Forelimb muscle (tissue), 1 donor: Measurements from ENCODE around the gene HJURP. TPM values are rescaled to one million over a fixed set of nuclear protein-coding genes. Genes with fewer than 3 reads are reported as not detected.

Source experiments
- DNase-seq: peaks from one replicate; pipeline ENCODE4 v3.0.0-alpha.2; 2013; ENCODE audit warnings: low read depth
- polyA plus RNA-seq: library from polyadenylated mRNA; unstranded; fragments of 120-200 nt; gene quantifications from one replicate; pipeline ENCODE4 v1.2.1, GENCODE V29; 2013; ENCODE audit not compliant: insufficient read length

The HJURP gene
- polyA plus RNA-seq, 1 donor, result 10.0 TPM

DNA sequence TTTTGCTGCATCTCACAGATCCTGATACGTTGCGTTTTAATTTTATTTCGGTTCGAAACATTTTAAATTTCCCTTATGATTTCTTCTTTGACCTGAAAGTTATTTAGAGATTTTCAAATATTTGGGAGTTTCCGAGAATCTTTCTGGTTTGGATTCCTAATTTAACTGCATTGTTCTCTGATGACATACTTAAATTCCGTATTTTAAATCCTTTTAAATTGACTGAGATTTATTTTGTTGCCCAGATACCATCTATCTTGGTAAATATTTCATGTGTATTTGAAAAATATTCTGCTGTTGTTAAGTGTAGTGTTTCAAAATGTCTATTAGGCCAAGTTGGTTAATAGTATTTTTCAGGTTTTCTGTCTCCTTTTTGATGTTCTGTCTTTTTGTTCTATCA is 38.5 kb downstream of the HJURP start:
- no peak for DNase-seq

DNA sequence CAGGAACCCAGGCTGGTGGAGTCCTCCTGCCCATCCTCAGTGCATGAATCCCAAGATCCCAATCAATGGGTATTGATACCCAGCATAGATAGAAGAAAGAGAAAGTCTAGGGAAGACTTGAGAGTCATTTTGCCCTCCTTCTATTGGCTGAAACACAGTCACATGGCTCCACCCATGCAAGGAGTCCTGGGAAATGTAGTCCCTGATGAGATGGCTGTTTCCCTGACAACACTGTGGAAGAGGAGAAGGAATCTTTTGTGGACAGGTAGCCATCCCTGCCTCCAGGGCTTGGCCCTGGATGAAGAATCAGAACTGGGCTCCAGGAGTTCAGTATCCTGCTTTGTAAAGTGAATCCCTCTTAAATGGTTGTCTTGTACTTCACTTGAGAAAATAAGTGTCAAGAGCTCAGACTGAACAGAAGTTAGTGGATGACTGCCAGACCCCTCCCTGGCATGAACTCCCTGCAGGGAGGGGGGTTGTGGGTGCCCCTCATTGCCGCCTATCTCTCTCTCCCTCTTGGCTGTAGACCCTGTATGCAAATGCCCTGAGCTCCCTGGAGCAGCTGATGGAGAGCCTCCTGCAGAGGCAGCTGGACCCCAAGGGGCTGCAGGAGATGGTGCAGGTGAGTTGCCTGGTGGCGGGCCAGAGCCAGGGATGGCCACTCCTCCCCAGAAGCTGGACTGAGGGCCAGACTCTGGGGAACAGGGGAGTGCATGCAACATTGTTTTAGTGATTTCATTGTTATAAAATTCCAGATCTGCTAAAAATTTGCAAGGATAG is 40.1 kb downstream of the HJURP start:
- no peak for DNase-seq

DNA sequence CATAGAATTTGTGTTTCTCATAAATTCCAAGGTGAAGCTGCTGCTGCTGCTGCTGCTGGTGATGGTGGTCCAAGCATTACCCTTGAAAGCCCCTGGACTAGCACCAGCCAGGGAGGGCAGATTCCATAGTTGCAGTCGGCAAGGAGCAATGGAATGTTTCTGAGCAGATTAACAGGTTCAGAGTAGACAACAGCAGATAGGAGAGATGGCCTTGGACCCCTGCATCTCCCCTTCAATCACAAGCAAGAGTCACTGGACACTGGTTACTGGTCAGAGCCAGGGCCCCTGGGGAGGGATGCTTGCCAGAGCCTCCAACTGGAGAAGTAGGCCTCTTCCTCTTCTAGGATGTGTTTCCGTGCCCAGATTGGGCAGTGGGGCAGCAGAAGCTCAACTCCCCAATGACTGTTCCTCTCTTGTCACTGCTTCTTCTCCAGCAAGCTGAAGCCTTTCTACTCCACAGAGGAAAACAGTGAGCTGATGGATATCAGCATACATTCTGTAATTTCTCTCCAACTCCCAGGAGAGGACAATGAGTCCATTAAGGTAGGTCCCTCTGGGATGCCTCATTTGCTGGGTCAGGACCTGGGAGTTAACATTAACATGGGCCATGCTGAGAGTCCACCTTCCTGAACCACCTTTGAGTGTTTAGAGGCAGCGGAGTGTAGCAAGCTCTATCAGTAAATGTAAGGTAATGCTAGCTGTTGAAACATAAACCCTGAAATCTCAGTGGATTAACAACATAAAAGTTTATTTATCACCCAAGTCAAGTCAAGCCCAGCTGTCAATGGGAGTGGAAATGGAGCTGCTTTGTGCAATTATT is 40.9 kb downstream of the HJURP start:
- DNase-seq, result no peak

DNA sequence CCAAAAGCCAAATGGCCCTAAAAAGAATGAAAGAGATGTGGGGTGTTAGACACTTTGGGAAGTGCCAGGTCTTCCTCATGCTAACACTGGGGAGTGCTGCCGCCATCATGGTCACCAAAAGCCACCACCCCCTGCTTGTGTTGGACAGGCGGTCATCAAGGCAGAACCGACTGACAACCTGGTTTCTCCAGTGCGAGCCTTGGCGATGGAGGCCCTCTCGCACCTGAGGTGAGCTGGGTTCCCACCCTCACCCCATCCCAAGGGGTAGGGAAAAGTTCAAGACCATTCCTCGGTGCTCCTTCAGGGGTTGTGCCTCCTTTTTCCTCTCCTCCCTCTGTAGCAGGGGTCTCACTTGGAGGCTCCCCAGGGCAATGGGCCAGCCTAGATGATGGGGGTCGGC is 42.6 kb downstream of the HJURP start:
- DNase-seq, result no peak

DNA sequence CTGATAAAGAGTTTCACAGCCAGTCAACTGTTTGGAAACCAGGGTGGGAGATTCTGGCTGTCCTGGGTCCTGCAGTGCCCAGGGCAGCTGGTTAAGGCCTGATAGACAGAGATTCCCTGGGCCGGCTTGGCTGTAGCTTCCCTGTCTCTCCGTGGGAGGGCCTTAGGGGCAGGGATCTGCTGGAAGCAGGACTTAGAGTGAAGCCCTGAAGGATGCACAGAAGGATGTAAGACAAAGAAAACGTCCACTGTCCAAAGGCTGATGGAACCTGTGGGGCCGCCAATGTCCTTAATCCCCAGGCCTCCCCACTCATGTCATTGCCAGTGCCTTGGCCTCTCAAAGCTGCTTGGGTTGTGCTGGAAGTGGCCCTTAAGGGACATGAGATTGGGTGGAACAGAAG is 43.2 kb downstream of the HJURP start:
- DNase-seq, result no peak

DNA sequence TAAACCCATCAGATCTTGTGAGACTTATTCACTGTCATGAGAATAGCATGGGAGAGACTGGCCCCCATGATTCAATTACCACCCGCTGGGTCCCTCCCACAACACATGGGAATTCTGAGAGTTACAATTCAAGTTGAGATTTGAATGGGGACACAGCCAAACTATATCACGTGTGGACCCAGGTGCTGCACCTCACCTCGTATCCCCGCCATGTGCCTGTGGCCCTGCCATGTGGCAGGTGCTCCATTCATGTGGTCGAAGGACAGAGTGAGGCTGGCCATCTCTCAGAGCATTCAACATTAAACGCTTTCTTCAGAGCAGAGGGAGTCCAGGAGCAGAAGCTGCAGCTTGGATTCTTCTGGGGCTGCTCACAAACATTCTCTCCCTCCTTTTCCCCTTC is 44.0 kb downstream of the HJURP start:
- no peak for DNase-seq

DNA sequence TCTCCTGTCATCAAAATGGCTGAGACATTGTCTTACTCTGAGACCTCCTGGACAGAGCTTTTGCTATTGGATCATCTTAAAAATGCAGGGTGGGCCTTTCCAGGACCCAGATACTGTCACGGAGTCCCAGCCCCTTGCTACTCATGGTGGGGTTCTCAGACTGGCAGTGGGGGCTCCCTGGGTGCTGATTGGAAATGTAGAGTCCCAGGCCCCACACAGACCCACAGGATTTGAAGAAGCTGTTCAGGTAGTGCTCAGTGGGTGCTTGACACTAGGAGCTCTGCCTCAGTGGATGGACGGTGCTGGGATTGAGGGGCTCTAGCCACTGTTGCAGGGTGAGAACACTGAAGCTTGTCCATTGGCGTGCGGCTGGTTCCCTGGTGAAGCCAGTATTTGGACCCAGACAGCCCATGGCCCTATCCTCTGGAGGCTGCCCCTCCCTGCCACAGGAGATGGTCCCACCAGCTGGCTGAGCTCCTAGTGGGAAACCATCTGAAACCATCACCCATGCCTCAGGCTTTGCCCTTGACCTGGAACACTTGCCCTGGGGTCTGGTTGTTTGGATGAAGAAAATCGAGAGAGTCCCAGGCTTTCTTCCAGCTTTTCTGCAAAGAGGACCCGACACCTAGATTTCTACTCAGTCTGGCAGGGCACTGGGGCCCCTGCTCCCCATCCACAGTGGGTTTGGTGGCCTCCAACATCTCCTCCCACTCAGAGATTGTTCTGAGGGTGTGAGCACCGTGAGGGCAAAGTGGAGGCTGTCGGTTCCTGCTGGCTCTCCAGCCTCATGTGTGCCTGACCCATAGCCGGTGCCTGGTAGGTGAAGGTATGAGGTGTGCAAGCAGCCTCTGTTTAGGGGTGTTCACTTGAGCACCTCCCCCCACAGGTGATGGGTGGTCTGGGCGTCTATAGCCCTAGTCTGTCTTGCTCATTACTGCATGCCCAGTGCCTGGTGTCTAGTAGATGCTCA is 46.1 kb downstream of the HJURP start:
- no peak for DNase-seq

DNA sequence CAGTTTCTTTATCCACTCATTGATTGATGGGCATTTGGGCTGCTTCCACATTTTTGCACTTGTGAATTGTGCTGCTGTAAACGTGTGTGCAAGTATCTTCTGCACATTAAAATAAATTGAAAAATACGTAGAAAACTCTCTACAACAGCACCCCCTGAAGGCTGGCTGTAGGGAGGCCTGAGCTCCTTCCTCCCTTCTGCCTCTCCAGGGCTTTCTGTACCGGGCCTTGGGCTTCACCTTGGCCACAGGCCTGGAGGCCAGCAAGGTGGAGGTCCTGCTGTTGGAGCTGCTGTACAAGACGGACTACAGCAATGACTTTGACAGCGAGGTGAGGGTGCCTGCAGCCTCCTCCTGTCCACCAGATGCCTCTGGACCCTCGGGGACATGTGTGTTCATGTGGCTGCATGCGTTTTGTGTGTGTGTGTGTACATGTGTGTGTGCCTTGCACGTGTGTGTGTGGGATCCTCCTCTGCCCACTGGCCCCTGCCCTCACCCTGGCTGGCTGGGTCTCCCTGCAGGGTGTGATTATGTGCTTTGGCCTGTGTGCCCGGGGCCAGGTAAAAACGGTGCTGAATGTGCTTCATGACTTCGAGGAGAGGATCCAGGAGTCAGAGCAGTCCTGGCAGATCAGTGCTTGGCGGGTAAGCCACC is 47.0 kb downstream of the HJURP start:
- DNase-seq, result no peak

DNA sequence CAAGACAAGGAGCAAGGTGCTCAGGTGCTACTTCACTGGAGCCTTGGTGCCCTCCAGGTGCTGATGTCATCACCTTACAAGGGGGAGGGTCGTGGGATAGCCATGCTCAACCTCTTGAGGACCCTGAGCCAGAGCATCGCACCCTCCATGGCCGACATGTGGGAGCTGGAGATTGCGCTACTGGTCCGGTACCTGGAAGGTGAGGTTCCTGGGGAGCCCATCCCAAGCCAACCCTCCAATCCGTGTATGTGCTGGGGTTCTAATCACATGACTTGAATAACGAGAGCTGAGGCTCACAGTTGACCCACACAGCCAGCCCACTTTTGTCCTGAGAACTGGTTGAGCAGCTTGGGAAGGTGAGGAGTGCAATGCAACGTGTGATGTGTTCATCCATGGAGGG is 50.3 kb downstream of the HJURP start:
- no peak for DNase-seq

DNA sequence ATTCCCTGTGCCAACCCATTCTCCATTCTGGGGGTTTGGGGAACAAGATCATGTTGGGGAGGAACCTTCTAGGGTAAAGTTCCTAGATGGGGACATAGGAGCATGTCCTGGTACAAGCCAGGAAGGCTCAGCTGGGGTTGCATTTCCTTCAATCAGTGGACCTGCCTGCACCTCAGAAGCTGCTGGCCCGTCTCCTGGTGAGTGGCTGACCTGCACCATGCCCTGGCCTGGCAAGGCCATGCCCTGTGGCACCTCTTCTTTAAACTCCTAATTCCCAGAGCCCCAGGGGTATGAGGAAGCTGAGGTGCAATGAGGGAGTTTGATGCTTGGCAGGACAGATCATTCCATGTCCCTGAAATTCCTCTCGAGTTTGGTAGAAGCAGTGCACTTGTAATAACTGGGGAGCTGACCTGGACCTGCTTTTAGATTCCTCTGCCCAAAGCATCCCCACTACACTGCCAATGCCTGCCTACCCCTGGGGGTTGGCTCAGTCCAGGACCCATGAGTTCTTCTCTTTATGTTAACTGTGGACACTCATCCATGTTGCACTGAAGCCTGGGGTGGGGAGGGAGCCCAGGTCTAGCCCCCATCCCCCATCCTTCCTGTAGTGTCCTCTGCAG is 50.9 kb downstream of the HJURP start:
- DNase-seq, result no peak

DNA sequence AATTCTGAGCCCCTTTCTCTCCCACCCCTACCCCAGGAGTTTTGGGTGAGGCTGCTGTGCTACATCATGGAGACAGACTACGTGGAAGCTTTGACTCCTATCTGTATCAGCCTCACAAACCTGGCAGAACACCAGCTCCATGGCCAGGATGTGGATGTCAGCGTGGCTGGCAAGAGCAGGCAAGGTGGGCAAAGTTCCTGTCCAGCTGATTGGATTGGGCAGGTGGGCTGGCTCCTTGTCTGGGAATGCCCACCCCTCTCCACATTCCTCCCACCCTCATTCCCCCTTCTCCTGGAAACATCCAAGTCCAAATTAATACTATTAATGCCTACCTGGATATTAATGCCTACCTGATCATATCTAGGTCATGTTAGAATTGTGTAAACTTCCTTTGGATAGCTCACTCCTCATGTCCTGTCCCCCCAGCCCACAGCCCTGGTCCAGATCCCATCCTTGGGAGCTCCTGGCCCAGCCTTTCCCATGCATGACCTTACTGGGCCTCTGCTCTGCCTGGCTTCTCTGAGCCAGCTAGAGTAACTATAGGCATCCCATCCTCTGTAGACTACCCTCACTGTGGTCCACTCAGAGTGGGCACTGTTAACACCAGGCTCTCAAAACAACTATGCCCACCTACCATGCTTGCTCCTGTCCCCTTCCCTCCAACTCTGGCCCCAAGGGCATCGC is 52.1 kb downstream of the HJURP start:
- no peak for DNase-seq

DNA sequence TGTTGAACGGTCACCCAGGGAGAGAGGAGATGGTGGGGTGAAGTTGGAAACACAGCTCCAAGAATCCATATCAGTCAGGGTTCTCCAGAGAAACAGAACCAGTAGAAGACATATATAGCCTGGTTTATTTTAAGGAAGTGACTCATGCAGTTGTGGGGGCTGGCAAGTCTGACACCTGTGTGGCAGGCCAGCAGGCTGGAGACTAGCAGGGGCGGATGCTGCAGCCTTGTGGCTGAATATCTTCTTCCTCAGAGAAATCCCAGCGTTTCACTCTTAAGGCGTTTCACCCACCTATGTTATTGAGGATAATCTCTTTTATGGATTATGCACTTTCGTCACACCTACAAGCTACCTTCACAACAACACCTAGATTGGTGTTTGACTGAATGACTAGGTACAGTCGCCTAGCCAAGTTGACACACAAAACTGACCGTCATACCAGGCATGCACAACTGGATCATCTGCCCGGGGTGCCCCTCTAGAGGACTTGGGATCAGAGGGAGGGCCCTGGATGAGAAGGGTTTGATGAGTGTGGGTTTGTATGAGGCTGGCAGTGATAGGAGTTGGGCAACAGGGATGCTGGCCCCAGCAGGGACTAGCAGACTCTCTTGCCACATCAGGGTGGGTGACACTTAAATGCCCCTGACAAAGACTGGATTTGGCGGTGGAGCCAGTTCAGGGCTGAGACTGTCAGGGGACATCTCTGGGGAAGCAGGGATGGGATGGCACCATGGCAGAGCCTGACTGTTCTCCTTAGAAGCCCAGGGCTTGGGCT is 52.8 kb downstream of the HJURP start:
- DNase-seq, result no peak

DNA sequence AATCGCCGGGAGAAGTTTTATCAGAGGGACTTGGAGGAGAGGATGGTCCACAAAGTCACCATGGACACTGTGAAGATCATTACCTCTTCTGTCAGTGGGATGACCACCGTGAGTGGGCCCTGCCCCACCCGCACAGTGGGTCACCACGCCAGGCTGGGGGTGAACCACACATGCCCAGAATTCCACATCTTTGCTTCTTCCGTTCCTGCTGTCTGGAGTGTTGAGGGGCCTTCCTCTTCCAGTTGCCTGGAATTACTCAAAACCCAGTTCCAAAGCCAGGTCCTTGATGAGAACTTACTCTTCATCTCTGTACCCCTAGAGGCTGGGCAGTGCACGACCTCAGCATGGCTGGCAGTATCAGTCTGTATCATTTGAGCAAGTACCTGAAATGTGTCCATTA is 54.1 kb downstream of the HJURP start:
- no peak for DNase-seq

DNA sequence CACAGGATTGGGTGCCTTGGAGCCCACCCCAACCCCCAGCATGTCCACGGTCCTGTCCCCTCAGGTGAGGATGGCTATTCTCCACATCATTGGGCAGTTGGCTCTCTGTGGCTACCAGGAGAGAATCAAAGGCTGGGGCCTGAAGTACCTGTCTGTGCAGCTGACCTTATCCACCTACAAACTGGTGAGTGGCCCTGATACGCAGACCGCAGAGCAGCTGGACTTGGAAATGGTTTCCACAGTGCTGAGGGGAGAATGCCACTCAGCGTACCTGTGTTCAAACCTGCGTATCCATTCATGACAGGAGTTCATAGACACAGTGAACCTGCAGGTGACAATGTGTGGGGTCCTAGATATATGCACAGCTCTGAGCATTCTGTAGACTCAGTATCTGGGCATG is 54.6 kb downstream of the HJURP start:
- DNase-seq, result no peak

DNA sequence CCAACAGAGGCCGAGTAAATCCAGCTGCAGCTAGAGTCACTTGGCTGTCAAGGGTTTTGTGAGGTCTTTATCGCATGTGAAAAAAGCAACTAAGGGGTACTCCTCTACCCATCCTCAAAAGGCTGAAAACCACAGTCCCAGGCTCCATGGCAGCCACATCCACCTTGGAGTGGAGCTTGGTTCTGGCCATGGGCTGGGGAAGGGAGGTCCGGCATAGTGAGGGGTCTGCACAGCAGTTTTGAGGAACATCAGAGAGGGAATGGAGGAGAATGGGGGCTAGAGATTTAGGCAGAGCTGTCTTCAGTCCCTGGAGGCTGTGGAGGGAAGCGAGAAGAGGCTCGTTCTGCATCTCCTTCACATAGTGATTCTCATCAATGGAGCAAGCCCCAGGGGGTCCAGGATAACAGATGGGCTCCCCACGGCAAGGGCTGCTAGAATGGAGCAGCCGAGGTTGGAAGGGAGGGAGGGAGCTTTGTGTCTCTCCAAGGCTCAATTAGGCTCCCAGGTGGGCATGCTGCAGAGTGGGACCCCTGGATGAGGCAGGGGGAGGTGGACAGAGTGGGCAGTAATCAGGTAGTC is 55.2 kb downstream of the HJURP start:
- DNase-seq, result no peak

DNA sequence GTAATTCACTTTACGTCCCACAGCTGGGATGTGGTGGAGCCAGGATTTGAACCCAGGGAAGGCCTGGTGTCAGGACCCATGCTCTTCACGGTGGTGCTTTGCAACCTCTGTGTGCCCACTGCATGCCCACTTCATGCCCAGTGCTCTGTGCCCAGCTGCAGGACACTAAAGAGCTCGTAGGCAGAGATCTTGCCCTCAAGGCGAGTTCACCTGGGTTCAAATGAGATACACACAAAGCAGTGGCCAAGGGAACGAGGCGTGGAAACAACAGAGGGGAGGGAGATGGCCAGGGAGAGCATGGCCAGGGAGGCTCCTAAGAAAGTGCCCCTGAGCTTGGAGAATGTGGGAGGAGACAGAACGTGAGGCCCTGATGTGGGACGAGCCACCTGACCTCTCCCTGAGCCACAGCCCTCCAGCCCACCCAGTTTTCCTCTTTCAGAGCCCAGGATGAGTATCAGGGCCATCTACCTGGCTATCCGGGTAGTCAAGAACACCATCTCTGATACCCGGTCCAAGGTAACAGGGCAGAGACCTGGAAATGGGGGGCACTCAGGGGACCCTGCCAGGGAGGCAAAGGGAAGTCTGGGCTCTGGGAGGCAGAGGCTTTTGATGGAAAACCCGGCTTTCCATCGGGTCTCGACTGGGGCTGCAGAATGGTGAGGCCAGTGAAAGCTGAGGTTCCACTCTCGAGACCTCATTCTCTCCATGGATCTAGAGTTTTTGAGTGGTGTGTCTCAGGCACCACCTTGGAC is 55.8 kb downstream of the HJURP start:
- no peak for DNase-seq

DNA sequence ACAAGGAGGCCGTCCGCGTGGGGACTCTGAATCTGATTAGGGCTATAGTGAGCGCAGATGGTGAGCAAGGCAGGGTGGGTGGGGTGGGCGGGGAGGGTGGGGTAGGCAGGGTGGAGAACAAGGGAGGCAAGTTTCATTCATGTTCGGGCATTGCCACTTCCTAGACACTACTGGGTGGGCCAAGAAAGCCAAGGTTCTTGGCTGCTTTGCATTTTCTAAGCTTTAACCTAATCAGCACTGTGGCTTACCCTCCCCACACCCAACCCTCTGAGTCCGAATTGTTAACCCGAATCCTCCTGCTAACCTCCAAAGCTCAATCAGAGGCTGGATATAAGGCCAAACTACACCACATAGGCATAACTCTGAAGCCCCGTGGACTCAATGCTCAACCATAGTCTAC is 58.1 kb downstream of the HJURP start:
- DNase-seq, result no peak

DNA sequence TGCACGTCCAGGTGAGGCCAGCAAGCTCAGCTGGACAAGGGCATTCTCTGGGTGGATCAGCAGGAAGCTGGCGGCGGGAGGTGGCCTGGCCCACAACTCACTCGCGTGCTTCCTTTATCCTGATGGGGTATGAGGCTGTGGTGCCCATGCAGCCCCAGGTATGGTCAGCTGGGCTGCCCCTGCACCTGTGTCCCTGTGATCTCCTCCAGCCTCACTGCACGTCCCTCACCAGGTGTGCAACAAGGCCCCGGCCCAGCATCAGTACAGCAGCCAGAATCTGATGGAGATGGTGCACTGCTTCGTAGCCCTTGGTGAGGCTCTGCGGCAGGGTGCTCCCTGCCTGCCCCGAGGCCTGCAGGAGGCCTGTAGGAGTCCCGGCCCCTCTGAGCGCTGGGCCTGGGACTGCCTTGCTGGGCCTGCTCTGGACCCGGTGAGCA is 58.6 kb downstream of the HJURP start:
- DNase-seq, result no peak
